Activated CD4-positive, alpha-beta memory T cell treated with anti-CD3 and anti-CD28 coated beads, Interleukin-2, amount 10 ng/mL, durations not matched to agents 7 days and 5 days (primary cell): ENCODE results near the gene FAM98A. TPM values are rescaled to one million over a fixed set of nuclear protein-coding genes. Genes with fewer than 3 reads are reported as not detected.

Experiments used
- CTCF ChIA-PET: fragments of 350-600 bp; sonication (Branson Sonifier 250); formaldehyde crosslinking; loops from one replicate; lab custom pipeline; 2021; ENCODE audit warnings: antibody characterized with exemption, inconsistent platforms; lab: Charles Lee
- POLR2A ChIA-PET: fragments of 350-600 bp; sonication (Branson Sonifier 250); formaldehyde crosslinking; loops from one replicate; lab custom pipeline; 2021; ENCODE audit warnings: antibody characterized with exemption; lab: Charles Lee
- DNase-seq: peaks from one replicate; pipeline ENCODE4 v3.0.0-alpha.2; 2020
- H3K27ac Mint-ChIP-seq: one replicate; pipeline ENCODE4 v1.8.0; 2021; ENCODE audit warnings: mild to moderate bottlenecking, mixed read lengths
- H3K27me3 Mint-ChIP-seq: one replicate; pipeline ENCODE4 v1.8.0; 2021; ENCODE audit warnings: mixed read lengths
- H3K36me3 Mint-ChIP-seq: one replicate; pipeline ENCODE4 v1.8.0; 2021; ENCODE audit warnings: low read depth, mixed read lengths
- H3K4me1 Mint-ChIP-seq: one replicate; pipeline ENCODE4 v1.8.0; 2021; ENCODE audit warnings: mixed read lengths
- H3K4me3 Mint-ChIP-seq: one replicate; pipeline ENCODE4 v1.8.0; 2021; ENCODE audit warnings: mild to moderate bottlenecking, mixed read lengths
- H3K9me3 Mint-ChIP-seq: one replicate; pipeline ENCODE4 v1.8.0; 2021; ENCODE audit warnings: mixed read lengths
- total RNA-seq, 2 experiments: library from RNA; stranded (reverse); gene quantifications; one replicate each; pipeline ENCODE4 v1.2.3, GENCODE V29; 2021

Gene FAM98A
- total RNA-seq, 2 experiments from 2014 or later: 31.3 to 32.2 TPM

DNA sequence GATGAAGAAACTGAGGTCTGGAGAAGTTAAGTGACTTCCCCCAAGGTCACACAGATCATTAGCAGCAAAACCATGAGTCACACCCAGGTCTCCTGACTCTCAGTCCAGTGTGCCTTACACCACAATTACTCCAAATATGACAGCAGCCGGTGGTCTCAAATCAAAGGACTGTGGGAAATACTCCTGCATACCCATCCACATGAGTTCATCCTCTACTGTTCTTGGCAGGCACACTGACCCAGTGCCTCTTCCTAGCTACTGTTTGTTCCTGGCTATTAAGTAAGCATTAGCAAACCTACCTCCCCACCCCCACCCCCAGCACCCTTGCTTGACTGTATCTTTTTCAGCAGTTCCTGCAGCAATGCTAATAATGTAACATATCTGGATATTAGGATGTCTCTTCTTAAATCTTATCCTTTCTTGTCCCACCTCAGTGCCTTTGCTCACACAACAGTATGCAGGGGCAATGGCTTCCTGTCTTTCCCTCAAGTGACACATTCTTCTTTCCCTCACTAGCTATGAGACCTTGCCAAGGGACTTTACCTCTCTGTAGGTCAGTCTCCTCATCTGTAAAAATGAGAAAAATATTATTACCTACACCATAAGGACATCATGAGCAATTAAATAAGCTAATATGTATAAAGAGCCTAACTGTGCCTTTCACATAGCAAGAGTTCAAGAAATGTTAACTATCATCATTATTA lies 46.2 kb downstream of the FAM98A start:
- peaks cover 3% of the 10 kb centered on the region for H3K4me1 Mint-ChIP-seq
- no peaks in the 10 kb centered on the region for H3K27me3 Mint-ChIP-seq
- ChIA-PET CTCF (interaction anchor here (0.8 kb wide), 1 partner anchor 31 kb away, joined by 3 read pairs; no protein-coding TSS in a partner anchor), POLR2A (no interaction called here)
- H3K27ac Mint-ChIP-seq: no peak overlapping the region
- peaks cover 12% of the 10 kb centered on the region for H3K36me3 Mint-ChIP-seq
- H3K9me3 Mint-ChIP-seq: no peaks in the 10 kb centered on the region
- DNase-seq: no peak
- H3K4me3 Mint-ChIP-seq: no peak overlapping the region

DNA sequence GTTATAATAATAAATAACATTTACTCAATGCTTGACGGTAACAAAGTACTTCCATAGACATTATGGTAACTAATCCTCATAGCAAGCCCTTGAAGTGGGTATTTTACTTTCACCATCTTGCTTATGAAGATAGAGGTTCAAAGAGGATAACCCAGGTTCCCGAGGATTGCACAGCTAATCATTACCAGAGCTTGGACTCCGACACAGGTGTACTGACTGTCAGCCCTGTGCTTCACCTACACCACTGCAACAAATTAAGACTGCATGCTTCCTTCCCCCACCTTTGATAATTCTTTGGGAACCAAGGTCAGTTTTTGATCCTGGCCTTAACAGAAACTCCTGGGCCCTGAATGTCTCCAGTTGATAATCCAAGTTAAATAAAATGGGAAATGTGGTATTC lies 48.9 kb downstream of the FAM98A start:
- peaks cover 3% of the 10 kb centered on the region for H3K4me1 Mint-ChIP-seq
- no peak overlapping the region for H3K27ac Mint-ChIP-seq
- peaks cover 22% of the 10 kb centered on the region for H3K36me3 Mint-ChIP-seq
- ChIA-PET CTCF (no interaction called here), POLR2A (interaction anchor here (0.6 kb wide), 1 partner anchor 27 kb away, joined by 5 read pairs; no protein-coding TSS in a partner anchor)
- H3K9me3 Mint-ChIP-seq: no peaks in the 10 kb centered on the region
- DNase-seq: no peak
- H3K4me3 Mint-ChIP-seq: no peak overlapping the region
- no peaks in the 10 kb centered on the region for H3K27me3 Mint-ChIP-seq

DNA sequence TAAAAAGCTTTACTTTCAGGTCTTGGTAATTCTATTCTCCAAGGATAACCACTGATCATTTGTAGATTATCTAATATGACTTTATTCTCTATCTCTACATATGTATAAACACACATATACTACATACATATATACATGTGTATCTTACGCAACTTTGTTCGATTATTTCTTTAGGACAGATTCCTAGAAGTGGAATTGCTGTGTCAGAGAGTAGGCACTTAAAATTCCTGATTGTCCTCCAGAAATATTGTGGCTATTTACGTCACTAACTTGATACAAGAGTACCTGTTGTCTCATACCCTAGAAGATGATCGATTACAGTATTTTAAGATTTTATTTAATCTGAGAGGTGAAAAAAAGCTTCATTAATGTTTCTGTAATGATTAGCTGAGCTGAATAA lies 57.9 kb downstream of the FAM98A start:
- Mint-ChIP-seq H3K9me3 (no peaks in the 10 kb centered on the region), H3K4me1 (no peaks in the 10 kb centered on the region), H3K27me3 (no peaks in the 10 kb centered on the region), H3K27ac (no peak overlapping the region), H3K36me3 (peaks cover 11% of the 10 kb centered on the region), H3K4me3 (no peak overlapping the region)
- no peak for DNase-seq
- POLR2A ChIA-PET: no interaction called here
- CTCF ChIA-PET: no interaction called here

DNA sequence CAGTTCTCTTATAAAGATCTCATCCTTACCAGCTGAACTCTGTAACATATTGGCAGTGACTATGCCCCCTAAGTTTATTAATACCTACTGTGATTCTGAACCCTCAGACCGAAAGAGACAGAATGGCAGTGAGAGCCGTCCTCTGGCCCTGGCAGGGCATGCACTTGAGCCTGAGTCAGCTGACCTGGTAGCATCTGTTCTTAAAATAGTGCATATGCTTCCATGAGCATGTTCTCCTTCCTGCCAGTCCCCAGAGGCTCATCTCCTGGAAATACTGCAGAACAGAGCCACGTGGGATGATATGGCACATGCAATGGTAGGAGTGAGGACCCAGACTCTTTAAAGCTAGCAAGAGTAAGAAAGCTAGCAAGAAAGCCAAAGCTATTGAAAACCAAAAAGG lies 63.7 kb downstream of the FAM98A start:
- Mint-ChIP-seq H3K4me3 (no peak overlapping the region), H3K9me3 (no peaks in the 10 kb centered on the region), H3K4me1 (no peaks in the 10 kb centered on the region), H3K36me3 (peaks cover 5% of the 10 kb centered on the region), H3K27ac (no peak overlapping the region), H3K27me3 (no peaks in the 10 kb centered on the region)
- ChIA-PET CTCF (interaction anchor here (0.6 kb wide), 1 partner anchor 52 kb away, joined by 3 read pairs; no protein-coding TSS in a partner anchor), POLR2A (no interaction called here)
- no peak for DNase-seq

Other genes with a start within 250 kb of the FAM98A start
- gene RASGRP3, start 122.7 kb downstream of the FAM98A start, total RNA-seq: 1 to 10 TPM; 6.3 to 8.4 TPM